HEK293T (cell line): ENCODE measurements around the gene ANP32A.

Experiments used
- CTCF ChIA-PET: fragments of 350-600 bp; formaldehyde crosslinking; extraction: SDS; loops from one replicate; lab custom pipeline; 2021; ENCODE audit warnings: antibody characterized with exemption, inconsistent platforms; lab: Yijun Ruan, JAX
- POLR2A ChIA-PET: fragments of 350-600 bp; formaldehyde crosslinking; extraction: SDS; loops from one replicate; lab custom pipeline; 2020; ENCODE audit warnings: antibody characterized with exemption, inconsistent platforms; lab: Yijun Ruan, JAX
- DNase-seq: peaks from one replicate; pipeline ENCODE4 v3.0.0; 2012; ENCODE audit warnings: mixed read lengths; ENCODE audit errors: extremely low spot score
- ARNT ChIP-seq: fragments of 450-650 bp; IDR thresholded peaks from 2 replicates; pipeline ENCODE4 v1.6.1; 2017; ENCODE audit warnings: mild to moderate bottlenecking
- BHLHE40 ChIP-seq: fragments of 450-650 bp; IDR thresholded peaks from 2 replicates; pipeline ENCODE4 v1.6.1; 2016; ENCODE audit warnings: mild to moderate bottlenecking, moderate library complexity, borderline replicate concordance
- CTBP1 ChIP-seq: fragments of 450-650 bp; IDR thresholded peaks from 2 replicates; pipeline ENCODE4 v1.6.1; 2016; ENCODE audit warnings: borderline replicate concordance
- ELF4 ChIP-seq: fragments of 450-650 bp; IDR thresholded peaks from 2 replicates; pipeline ENCODE4 v1.6.1; 2017; ENCODE audit warnings: antibody characterized with exemption
- FOXA1 ChIP-seq: fragments of 450-650 bp; IDR thresholded peaks from 2 replicates; pipeline ENCODE4 v1.6.1; 2016; ENCODE audit warnings: mild to moderate bottlenecking
- FOXK2 ChIP-seq: fragments of 450-650 bp; IDR thresholded peaks from 2 replicates; pipeline ENCODE4 v1.6.1; 2016; ENCODE audit warnings: mild to moderate bottlenecking
- FOXM1 ChIP-seq: fragments of 450-650 bp; IDR thresholded peaks from 2 replicates; pipeline ENCODE4 v1.6.1; 2017; ENCODE audit warnings: mild to moderate bottlenecking, borderline replicate concordance
- HDGF ChIP-seq: fragments of 450-650 bp; IDR thresholded peaks from 2 replicates; pipeline ENCODE4 v1.6.1; 2017; ENCODE audit warnings: antibody characterized with exemption, borderline replicate concordance
- L3MBTL2 ChIP-seq: fragments of 450-650 bp; conservative IDR thresholded peaks from 2 replicates; pipeline ENCODE4 v1.6.1; 2016; ENCODE audit warnings: mild to moderate bottlenecking
- LEF1 ChIP-seq: fragments of 450-650 bp; IDR thresholded peaks from 2 replicates; pipeline ENCODE4 v1.6.1; 2017; ENCODE audit warnings: mild to moderate bottlenecking, borderline replicate concordance
- NFRKB ChIP-seq: fragments of 450-650 bp; IDR thresholded peaks from 2 replicates; pipeline ENCODE4 v1.6.1; 2016; ENCODE audit warnings: mild to moderate bottlenecking, moderate library complexity
- PKNOX1 ChIP-seq: fragments of 450-650 bp; IDR thresholded peaks from 2 replicates; pipeline ENCODE4 v1.6.1; 2016
- SP1 ChIP-seq: fragments of 450-650 bp; IDR thresholded peaks from 2 replicates; pipeline ENCODE4 v1.6.1; 2017
- SUZ12 ChIP-seq: fragments of 450-650 bp; IDR thresholded peaks from 2 replicates; pipeline ENCODE4 v1.6.1; 2016; ENCODE audit warnings: mild to moderate bottlenecking
- TARDBP ChIP-seq: fragments of 450-650 bp; IDR thresholded peaks from 2 replicates; pipeline ENCODE4 v1.6.1; 2016
- ZNF384 ChIP-seq: fragments of 450-650 bp; IDR thresholded peaks from 2 replicates; pipeline ENCODE4 v1.6.1; 2016

Gene ANP32A

GRCh38 chr15:68851971-68852370, 31.3 kb upstream of the ANP32A start:
- CTCF ChIA-PET, result interaction anchor here (0.6 to 2.0 kb wide), 2 partner anchors 23 to 29 kb away, joined by 3 to 5 read pairs; no protein-coding TSS in a partner anchor
- TF ChIP-seq LEF1 (no peak), HDGF (no peak), SUZ12 (no peak), NFRKB (no peak), FOXA1 (no peak), ARNT (no peak), SP1 (no peak), FOXK2 (no peak), CTBP1 (no peak), TARDBP (no peak), ELF4 (no peak), L3MBTL2 (no peak), BHLHE40 (no peak), PKNOX1 (no peak), ZNF384 (no peak), FOXM1 (no peak)
- no peak for DNase-seq
- POLR2A ChIA-PET, result interaction anchor here (1.4 kb wide), 1 partner anchor 574 kb away, joined by 4 read pairs; the partner anchor contains the start of gene FEM1B

GRCh38 chr15:68849497-68849896, 28.8 kb upstream of the ANP32A start:
- TF ChIP-seq FOXM1, result no peak
- no peak for TF ChIP-seq HDGF
- no peak for TF ChIP-seq TARDBP
- no peak for TF ChIP-seq FOXK2
- no peak for TF ChIP-seq FOXA1
- TF ChIP-seq SUZ12, result no peak
- DNase-seq, result no peak
- CTCF ChIA-PET, result interaction anchor here (1.9 kb wide), 1 partner anchor 26 kb away, joined by 8 read pairs; no protein-coding TSS in a partner anchor
- POLR2A ChIA-PET, result no interaction called here

GRCh38 chr15:68846851-68847439, 26.2 kb upstream of the ANP32A start:
- DNase-seq, result no peak
- ChIA-PET POLR2A (no interaction called here), CTCF (interaction anchor here (0.5 kb wide), 1 partner anchor 18 kb away, joined by 3 read pairs; no protein-coding TSS in a partner anchor)
- TF ChIP-seq BHLHE40, result no peak
- TF ChIP-seq FOXM1, result no peak
- no peak for TF ChIP-seq L3MBTL2
- no peak for TF ChIP-seq SUZ12
- TF ChIP-seq HDGF, result no peak
- TF ChIP-seq FOXK2, result no peak
- TF ChIP-seq TARDBP, result no peak
- no peak for TF ChIP-seq CTBP1
- TF ChIP-seq PKNOX1, result no peak
- TF ChIP-seq FOXA1, result no peak
- no peak for TF ChIP-seq ELF4
- no peak for TF ChIP-seq NFRKB
- no peak for TF ChIP-seq ZNF384

- ChIA-PET CTCF (no interaction called here), POLR2A (no interaction called here)
- TF ChIP-seq NFRKB (no peak), HDGF (no peak), L3MBTL2 (no peak), PKNOX1 (no peak), TARDBP (no peak), ZNF384 (no peak), ARNT (no peak), FOXM1 (no peak), LEF1 (no peak), SUZ12 (no peak), ELF4 (no peak), FOXK2 (no peak), CTBP1 (no peak), BHLHE40 (no peak), SP1 (no peak), FOXA1 (no peak)
- no peak for DNase-seq
These were observed 24.3 kb upstream of the ANP32A start for GRCh38 chr15:68844856-68845550.

- ChIA-PET POLR2A (interaction anchor here (1.0 kb wide), 1 partner anchor 10 kb away, joined by 4 read pairs; no protein-coding TSS in a partner anchor), CTCF (no interaction called here)
- TF ChIP-seq ARNT (no peak), PKNOX1 (peak; percentile 81)
- peak; percentile 72 for DNase-seq
These were observed 23.0 kb upstream of the ANP32A start for GRCh38 chr15:68843425-68844311.
